ENCODE measurements around the gene GRIP1. TPM values are rescaled to one million over a fixed set of nuclear protein-coding genes. Genes with fewer than 3 reads are reported as not detected.

The GRIP1 gene
- total and polyA plus RNA-seq, 9 donors, result 0.36 to 10.1 (median 3.9) TPM

DNA sequence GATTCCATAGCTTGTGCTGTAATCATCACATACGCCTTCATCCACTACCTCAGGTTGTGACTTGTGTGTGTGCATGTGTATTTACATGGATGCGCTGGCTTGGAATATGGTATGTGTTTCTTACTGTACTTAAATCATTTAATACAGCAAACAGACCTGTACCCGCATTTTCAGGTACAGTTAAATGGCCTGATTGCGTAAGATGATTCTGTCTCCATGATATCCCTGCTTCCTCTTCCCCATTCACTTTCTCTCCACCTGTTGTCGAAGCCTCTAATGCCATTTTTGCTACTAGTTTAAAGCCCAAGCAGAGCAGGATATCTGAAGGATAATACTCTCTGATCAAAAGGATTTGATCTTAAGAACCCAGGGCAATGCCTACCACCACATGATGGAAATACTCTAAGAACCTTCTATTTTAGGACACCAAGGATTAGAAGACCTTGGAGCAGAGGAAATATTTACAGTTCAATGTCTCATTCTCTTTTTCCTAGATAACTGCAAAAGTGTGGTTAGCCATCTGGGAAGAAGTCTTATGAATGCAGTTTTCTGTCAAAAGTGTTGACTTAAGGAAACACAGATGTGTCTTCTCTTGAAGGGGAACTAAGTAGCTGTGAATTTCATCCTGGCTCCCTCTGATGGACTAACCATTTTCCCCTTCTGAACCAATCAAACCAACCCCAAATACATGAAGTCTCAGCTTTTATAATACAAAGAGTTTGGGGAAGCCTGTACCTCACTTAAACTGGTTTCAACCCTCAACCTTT, 297.9 kb downstream of the GRIP1 start:
- H3K36me3 ChIP-seq, result no peaks in the 10 kb centered on the region
- WGBS, 3 donors, result 87 to 90% (median 88%) methylated on average over 5 of the region's 5 CpGs
- H3K4me3 ChIP-seq, result no peak overlapping the region
- no peak for DNase-seq
- no peaks in the 10 kb centered on the region for H3K4me1 ChIP-seq (ENCODE audit: insufficient read depth)
- no peaks in the 10 kb centered on the region for H3K9me3 ChIP-seq
- TF ChIP-seq CTCF (IDR thresholded peaks at IDR 0.05) (no peak), EP300 (IDR thresholded peaks at IDR 0.05) (no peak), POLR2A (IDR thresholded peaks at IDR 0.05) (no peak)
- no peak overlapping the region for H3K27ac ChIP-seq
- intact Hi-C loops (cut with DNase I), result no loop called here
- H3K27me3 ChIP-seq, result no peaks in the 10 kb centered on the region

DNA sequence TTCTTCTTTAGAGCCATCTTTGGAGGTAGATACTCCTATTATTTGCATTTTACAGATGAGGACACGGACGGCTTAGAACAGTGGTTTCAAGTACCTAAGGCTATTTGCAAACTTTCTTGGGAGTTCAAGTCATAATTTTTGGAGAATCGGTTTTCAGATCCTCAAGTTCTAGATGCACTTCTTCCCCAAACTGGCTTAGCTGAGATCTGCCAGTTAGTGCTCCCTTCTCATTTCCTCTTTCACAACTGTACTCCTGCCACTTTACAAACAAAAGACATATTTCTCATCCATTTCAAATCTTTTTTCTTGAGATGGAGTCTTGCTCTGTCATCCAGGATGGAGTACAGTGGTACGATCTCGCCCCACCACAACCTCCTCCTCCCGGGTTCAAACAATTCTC, 299.3 kb downstream of the GRIP1 start:
- Histone ChIP-seq H3K4me3 (no peak overlapping the region), H3K27me3 (no peaks in the 10 kb centered on the region), H3K9me3 (no peaks in the 10 kb centered on the region), H3K27ac (no peak overlapping the region), H3K36me3 (no peaks in the 10 kb centered on the region), H3K4me1 (ENCODE audit: insufficient read depth) (no peaks in the 10 kb centered on the region)
- DNase-seq, result no peak
- WGBS, 3 donors, result 94 to 97% (median 96%) methylated on average over 6 of the region's 6 CpGs
- intact Hi-C loops (cut with DNase I), result no loop called here
- TF ChIP-seq POLR2A (IDR thresholded peaks at IDR 0.05) (no peak), CTCF (IDR thresholded peaks at IDR 0.05) (no peak), EP300 (IDR thresholded peaks at IDR 0.05) (no peak)

- H3K27ac ChIP-seq, result no peak overlapping the region
- intact Hi-C loops (cut with DNase I), result no loop called here
- no peak overlapping the region for H3K4me3 ChIP-seq
- no peaks in the 10 kb centered on the region for H3K36me3 ChIP-seq
- no peak for TF ChIP-seq POLR2A (IDR thresholded peaks at IDR 0.05)
- no peak for TF ChIP-seq CTCF (IDR thresholded peaks at IDR 0.05)
- TF ChIP-seq EP300 (IDR thresholded peaks at IDR 0.05), result no peak
- no peaks in the 10 kb centered on the region for H3K9me3 ChIP-seq
- no peaks in the 10 kb centered on the region for H3K27me3 ChIP-seq
- no peak for DNase-seq
- WGBS, 3 donors, result 58 to 80% (median 69%) methylated on average over 1 of the region's 1 CpG
- no peaks in the 10 kb centered on the region for H3K4me1 ChIP-seq (ENCODE audit: insufficient read depth)
These were observed 303.3 kb downstream of the GRIP1 start for GRCh38 chr12:66375560-66375959.

DNA sequence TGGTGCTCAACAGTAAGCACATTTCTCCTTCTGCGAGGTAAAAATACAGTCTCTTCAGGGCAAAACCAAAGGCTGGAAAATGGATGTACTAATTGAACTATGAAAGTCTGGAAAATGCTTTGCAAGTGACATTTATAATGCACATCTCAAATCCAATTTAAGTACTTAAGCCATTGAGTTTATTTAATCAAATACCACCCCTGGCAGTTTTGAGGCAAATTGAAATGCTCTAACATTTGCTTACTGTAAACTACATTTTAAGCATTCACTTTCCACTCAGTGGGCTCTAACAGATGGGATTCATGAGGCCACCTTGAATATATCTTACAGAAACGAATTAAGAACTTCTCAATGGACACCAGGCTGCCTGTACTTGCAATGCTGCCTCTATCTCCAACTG, 306.9 kb downstream of the GRIP1 start:
- TF ChIP-seq CTCF (IDR thresholded peaks at IDR 0.05) (no peak), POLR2A (IDR thresholded peaks at IDR 0.05) (no peak), EP300 (IDR thresholded peaks at IDR 0.05) (no peak)
- Histone ChIP-seq H3K27ac (no peak overlapping the region), H3K4me3 (no peak overlapping the region), H3K4me1 (ENCODE audit: insufficient read depth) (no peaks in the 10 kb centered on the region), H3K27me3 (no peaks in the 10 kb centered on the region), H3K36me3 (no peaks in the 10 kb centered on the region), H3K9me3 (no peaks in the 10 kb centered on the region)
- WGBS, 3 donors, result 84 to 92% (median 85%) methylated on average over 2 of the region's 2 CpGs
- intact Hi-C loops (cut with DNase I), result no loop called here
- no peak for DNase-seq

All from ovary (tissue), 9 donors.